GM12874 (cell line): Measurements from ENCODE around the gene SPATA6.

Source experiments
- TF ChIP-seq, protein P1 (sequence below): IDR thresholded peaks from 2 replicates; pipeline ENCODE4 v1.5.1; 2011; ENCODE audit warnings: low read depth, mild to moderate bottlenecking, control low read depth, low read length, moderate library complexity; ENCODE audit not compliant: insufficient read depth

SPATA6 gene

DNA sequence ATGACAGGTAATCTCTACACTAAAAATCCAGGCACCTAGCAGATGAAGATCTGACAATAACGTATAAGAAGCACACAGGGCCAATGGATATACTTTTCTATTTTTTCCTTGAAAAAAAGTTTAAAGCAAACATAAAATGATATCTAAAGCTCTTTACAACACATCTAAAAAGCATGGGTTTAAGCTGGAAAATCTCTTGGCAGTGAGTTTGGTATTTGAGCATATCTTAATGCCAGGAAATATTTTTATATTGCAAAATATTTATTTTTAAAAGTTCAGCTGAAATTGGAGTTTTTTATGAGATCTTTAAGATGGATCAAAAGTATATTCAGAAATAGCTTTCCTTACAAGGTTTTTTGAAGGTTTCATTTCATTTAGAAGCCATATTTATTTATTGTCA, 209.0 kb downstream of the SPATA6 start:
- TF ChIP-seq, protein P1, sequence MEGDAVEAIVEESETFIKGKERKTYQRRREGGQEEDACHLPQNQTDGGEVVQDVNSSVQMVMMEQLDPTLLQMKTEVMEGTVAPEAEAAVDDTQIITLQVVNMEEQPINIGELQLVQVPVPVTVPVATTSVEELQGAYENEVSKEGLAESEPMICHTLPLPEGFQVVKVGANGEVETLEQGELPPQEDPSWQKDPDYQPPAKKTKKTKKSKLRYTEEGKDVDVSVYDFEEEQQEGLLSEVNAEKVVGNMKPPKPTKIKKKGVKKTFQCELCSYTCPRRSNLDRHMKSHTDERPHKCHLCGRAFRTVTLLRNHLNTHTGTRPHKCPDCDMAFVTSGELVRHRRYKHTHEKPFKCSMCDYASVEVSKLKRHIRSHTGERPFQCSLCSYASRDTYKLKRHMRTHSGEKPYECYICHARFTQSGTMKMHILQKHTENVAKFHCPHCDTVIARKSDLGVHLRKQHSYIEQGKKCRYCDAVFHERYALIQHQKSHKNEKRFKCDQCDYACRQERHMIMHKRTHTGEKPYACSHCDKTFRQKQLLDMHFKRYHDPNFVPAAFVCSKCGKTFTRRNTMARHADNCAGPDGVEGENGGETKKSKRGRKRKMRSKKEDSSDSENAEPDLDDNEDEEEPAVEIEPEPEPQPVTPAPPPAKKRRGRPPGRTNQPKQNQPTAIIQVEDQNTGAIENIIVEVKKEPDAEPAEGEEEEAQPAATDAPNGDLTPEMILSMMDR = no peak

DNA sequence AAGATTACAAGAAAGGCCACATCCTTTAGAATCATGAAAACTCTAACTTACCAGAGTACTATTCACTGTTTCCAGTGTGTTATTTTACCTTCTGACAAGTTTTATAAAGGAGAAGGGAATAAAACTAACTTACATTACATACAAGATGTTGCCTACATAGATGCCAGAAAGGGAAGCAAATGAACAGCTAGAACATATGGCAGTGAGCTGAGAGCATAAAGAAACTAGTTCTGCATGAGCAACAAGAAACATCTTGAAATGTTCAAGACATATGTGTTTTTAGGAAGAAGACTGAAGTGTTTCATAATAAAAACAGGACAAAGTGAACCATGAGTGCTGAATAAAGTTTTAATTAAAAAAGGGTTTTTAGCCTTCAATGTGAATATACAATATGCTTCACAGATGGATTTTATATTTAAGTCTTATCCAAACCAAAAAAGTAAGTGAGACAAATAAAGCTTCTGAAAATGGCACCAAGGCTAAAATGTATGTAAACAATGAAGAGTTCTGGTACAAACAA, 210.1 kb downstream of the SPATA6 start:
- TF ChIP-seq, protein P1 = no peak

DNA sequence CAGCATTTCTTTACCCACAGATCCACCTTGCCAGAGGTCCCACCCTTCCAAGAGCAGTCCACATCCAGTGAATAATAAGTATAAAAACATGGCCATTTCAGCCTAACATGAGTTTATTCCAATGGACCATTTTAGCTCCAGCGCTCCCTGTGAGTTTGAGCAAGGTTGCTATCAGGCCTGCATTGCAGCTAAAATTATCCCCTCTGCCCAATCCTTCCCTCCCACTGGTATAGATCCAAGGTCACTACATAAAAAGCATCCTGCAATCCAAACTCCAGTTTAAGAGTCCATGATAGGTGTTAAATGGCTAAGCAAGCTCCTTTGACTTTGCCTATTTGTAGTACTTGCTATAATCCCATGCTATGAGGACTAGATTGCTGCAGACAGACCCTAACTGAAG, 213.9 kb downstream of the SPATA6 start:
- TF ChIP-seq, protein P1 = no peak

DNA sequence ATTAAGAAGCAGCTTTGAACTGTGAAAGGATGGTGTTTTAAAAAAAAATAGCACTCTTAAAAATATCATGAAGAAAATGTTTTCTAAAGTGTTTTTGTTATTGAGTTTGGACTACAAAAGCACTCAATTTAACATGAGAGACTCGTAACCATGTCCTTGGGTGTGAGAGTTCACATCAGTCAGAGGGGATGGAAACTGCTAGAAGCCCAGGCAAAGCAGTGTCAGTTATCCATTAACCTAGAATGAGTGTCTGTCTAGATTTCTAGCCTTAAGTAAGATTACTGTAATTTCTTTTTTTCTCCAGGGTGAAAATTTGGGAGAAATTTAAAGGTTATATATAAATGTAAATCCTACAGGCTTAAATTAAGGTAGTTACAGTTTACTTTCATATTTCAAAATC, 217.8 kb downstream of the SPATA6 start:
- TF ChIP-seq, protein P1 = no peak

DNA sequence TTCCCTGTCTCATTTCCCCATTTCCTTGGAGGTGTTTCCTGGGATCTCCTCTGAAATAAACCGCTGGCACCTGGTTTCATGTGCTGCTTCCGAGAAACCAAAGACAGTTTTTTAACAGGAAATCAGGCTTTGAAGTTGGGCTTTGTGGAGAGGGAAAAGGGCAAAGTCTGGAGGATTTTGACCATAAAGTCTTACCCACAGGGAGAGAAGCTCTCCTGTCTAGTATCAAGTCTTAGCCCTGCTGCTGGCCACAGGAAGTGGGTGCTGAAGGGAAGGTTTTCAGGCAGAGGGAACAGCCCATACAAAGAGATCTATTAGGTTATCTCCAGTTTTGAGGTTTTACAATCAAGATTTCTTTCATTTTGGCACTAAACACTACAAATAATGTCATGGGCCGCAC, 220.2 kb downstream of the SPATA6 start:
- TF ChIP-seq, protein P1 = no peak

DNA sequence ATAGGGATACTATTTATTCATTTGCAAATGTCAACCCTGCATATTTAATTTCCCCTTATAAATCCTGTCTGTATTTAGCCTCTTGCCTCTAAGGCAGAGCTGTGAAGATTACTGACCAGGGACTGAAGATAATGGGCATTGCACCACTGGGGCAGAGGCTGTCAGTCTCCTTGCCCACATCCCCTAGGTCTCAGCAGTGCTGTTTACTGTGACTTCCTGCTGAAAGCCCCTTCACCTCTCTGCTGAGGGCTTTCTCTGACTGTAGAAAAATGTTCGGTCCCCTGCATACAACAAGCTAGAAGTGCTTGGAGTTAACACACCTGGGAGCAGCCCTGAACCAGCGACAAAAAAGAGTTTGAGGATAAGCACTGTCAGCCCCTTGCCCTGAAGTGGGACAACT, 220.7 kb downstream of the SPATA6 start:
- TF ChIP-seq, protein P1 = no peak

DNA sequence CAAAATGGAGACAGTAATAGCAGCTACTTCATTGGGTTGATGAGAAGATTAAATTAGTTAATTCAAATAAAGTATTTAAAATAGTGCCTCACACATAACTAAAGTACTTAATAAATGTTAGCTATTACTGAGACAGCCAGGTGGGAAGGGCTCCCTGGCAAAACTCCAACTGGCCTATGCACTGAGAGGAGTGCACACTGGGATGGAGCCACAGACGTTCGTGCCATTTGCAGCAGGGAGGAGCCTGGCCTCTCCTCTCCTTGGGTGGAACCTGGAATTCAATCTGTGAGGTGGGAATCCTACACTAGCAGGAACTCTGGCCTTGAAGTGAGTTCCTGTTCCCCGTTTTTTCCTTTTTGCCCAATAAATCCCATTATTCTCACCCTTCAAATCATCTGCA, 221.4 kb downstream of the SPATA6 start:
- TF ChIP-seq, protein P1 = no peak

DNA sequence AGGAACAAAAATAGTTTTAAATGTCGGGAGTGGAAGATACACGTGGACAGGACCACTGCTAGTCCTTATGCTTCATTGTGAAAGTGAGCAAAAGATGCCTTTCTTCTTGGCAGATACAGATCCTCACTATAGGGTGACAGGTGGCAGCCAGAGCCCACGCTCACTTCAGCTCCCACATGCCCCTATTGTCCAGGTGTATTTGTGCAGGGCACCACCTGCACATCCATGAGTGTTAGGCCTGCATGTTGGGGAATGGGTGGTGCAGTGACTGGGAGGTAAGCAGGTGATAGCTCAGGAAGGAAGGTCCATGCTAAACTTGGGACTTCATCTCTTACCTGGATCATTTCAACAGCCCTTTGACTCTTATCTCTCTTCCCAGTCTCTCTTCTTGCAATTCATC, 222.1 kb downstream of the SPATA6 start:
- TF ChIP-seq, protein P1 = no peak
